Panc1 (cell line): ENCODE measurements around the gene KATNAL2. TPM values are rescaled to one million over a fixed set of nuclear protein-coding genes. Genes with fewer than 3 reads are reported as not detected.
"Not testable (repeated sequence)": the region's sequence is repeated elsewhere in the genome, so short reads cannot be mapped to it uniquely, and the experiment has no call there.

Experiments
- ATAC-seq: fragments of 200-7000 bp; cut with Tn5 transposase; 2 replicates; pipeline ENCODE4 v1.9.1; 2020; ENCODE audit warnings: mild to moderate bottlenecking, moderate library complexity
- BruUV-seq: library from RNA; stranded (reverse); fragments of 400-500 nt; replicated peaks from 2 replicates; lab custom pipeline; 2021; lab: Mats Ljungman, UMichigan
- CTCF ChIA-PET: fragments of 300-600 bp; sonication (Branson Sonifier 250); formaldehyde crosslinking; loops from one replicate; lab custom pipeline; 2022; ENCODE audit warnings: antibody characterized with exemption; lab: Charles Lee
- POLR2A ChIA-PET: fragments of 300-600 bp; sonication (Branson Sonifier 250); formaldehyde crosslinking; loops from one replicate; lab custom pipeline; 2022; ENCODE audit warnings: antibody characterized with exemption; lab: Charles Lee
- DNase-seq: peaks from one replicate; pipeline ENCODE4 v3.0.0-alpha.2; 2010; ENCODE audit warnings: low read depth, low spot score
- H3K27ac ChIP-seq: 2 replicates; pipeline ENCODE4 v1.5.1; 2011; ENCODE audit warnings: mild to moderate bottlenecking, low read length, inconsistent platforms
- H3K27me3 ChIP-seq: fragments of 200-500 bp; sonication (Bioruptor generic); 2 replicates; pipeline ENCODE4 v1.6.0; 2014; ENCODE audit warnings: low read length, inconsistent platforms; ENCODE audit not compliant: control insufficient read depth, insufficient read depth
- H3K36me3 ChIP-seq: fragments of 200-500 bp; sonication (Bioruptor generic); 2 replicates; pipeline ENCODE4 v1.5.1; 2014; ENCODE audit warnings: inconsistent platforms, mild to moderate bottlenecking, low read length, moderate library complexity; ENCODE audit not compliant: control insufficient read depth, insufficient read depth
- H3K4me1 ChIP-seq: 2 replicates; pipeline ENCODE4 v1.5.1; 2011; ENCODE audit warnings: inconsistent platforms, mild to moderate bottlenecking, low read length, moderate library complexity; ENCODE audit not compliant: control insufficient read depth, insufficient read depth
- H3K4me3 ChIP-seq, 2 experiments: 2 replicates each; pipeline ENCODE4 v1.5.1; 2011 to 2012; ENCODE audit warnings: low read depth in 2 of 2, low read length in 2 of 2, mild to moderate bottlenecking in 2 of 2, inconsistent platforms in 1 of 2, moderate library complexity in 1 of 2
- H3K9me3 ChIP-seq: fragments of 200-500 bp; sonication (Bioruptor generic); 2 replicates; pipeline ENCODE4 v1.5.1; 2014; ENCODE audit warnings: low read depth, mild to moderate bottlenecking, inconsistent platforms, low read length, moderate library complexity; ENCODE audit not compliant: control insufficient read depth, insufficient read depth
- in situ Hi-C: cut with HindIII; loops from 2 replicates; pipeline ENCODE4 v1.10.0; 2016; ENCODE audit warnings: low sequenced_read_pairs, low pct_unique_long_range_greater_than_20kb
- intact Hi-C: fragments of 100-400 bp; cut with micrococcal nuclease; formaldehyde crosslinking; loops from one replicate; pipeline ENCODE4 v1.10.0; 2022; ENCODE audit not compliant: unreplicated experiment
- total RNA-seq: library from RNA; stranded (reverse); gene quantifications from one replicate; pipeline ENCODE4 v1.2.1, GENCODE V29; 2021; ENCODE audit not compliant: unreplicated experiment

KATNAL2 gene
- total RNA-seq, 1 experiment from 2014 or later, result 2.6 TPM

DNA sequence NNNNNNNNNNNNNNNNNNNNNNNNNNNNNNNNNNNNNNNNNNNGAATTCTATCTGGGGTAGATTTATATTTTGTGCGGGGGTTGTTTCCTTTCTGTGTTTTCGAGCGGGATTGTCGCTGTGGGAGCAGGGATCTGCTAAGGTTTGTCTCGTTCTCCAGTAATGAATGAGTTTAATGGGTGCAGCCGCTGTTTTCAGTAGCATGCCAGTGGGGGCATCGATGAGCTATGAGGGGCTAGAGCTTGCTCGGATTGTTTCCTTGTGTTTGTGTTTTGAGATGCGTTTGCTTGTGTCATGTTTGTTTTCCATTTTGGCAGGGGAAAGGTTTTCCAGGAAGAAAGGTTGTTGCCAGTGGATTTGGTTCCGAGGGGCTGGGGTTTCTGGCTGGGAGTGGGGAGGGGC, 102.5 kb downstream of the KATNAL2 start:
- BruUV-seq, in situ Hi-C loops, H3K4me1 ChIP-seq, CTCF ChIA-PET, POLR2A ChIA-PET, H3K9me3 ChIP-seq, ATAC-seq, H3K36me3 ChIP-seq, H3K4me3 ChIP-seq, DNase-seq, H3K27ac ChIP-seq, intact Hi-C loops, H3K27me3 ChIP-seq: not testable (repeated sequence)

GRCh38 chr18:47020757-47021156, 103.4 kb downstream of the KATNAL2 start:
- POLR2A ChIA-PET, intact Hi-C loops, H3K9me3 ChIP-seq, CTCF ChIA-PET, H3K36me3 ChIP-seq, in situ Hi-C loops, BruUV-seq, H3K4me3 ChIP-seq, H3K27ac ChIP-seq, H3K4me1 ChIP-seq, H3K27me3 ChIP-seq, DNase-seq: not testable (repeated sequence)
- 0 out of 2 replicates have a peak, but pooled peaks have one; percentile 11 for ATAC-seq

DNA sequence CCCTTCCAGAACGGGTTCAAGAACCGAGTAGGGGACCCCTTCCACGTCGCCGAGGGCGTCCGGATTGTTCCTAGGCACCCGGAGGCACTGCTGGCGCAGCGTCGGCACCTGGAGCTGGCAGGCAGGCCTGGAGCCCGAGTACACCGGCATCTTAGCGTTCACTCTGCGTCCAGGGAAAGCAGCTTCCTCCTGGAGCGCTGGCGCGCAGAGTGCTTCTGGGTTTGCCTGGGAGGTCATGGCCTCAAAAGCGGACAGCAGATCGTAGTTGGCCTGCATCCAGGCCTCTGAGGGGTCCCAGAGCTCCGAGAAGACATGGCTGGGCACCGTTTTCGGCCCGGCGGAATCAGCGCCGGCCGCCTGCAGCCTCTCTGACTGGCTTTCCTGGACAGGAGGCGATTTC, 105.4 kb downstream of the KATNAL2 start:
- H3K36me3 ChIP-seq, intact Hi-C loops, CTCF ChIA-PET, DNase-seq, H3K27ac ChIP-seq, H3K27me3 ChIP-seq, BruUV-seq, H3K4me3 ChIP-seq, H3K9me3 ChIP-seq, H3K4me1 ChIP-seq, POLR2A ChIA-PET, ATAC-seq, in situ Hi-C loops: not testable (repeated sequence)

- intact Hi-C loops, H3K9me3 ChIP-seq, H3K27me3 ChIP-seq, H3K27ac ChIP-seq, DNase-seq, CTCF ChIA-PET, POLR2A ChIA-PET, H3K4me3 ChIP-seq, BruUV-seq, in situ Hi-C loops, H3K4me1 ChIP-seq, H3K36me3 ChIP-seq: not testable (repeated sequence)
- ATAC-seq, result 0 out of 2 replicates have a peak, but pooled peaks have one; percentile 8
These were observed 106.5 kb downstream of the KATNAL2 start for GRCh38 chr18:47023769-47024465.

- H3K36me3 ChIP-seq, DNase-seq, H3K4me3 ChIP-seq, H3K4me1 ChIP-seq, H3K9me3 ChIP-seq, CTCF ChIA-PET, H3K27me3 ChIP-seq, H3K27ac ChIP-seq, intact Hi-C loops, POLR2A ChIA-PET, in situ Hi-C loops: not testable (repeated sequence)
- TSS peak; percentile 68 for BruUV-seq
- ATAC-seq, result peak; percentile 20; the same call in 1 of the 2 replicates
These were observed 108.3 kb downstream of the KATNAL2 start for GRCh38 chr18:47025557-47026174.

DNA sequence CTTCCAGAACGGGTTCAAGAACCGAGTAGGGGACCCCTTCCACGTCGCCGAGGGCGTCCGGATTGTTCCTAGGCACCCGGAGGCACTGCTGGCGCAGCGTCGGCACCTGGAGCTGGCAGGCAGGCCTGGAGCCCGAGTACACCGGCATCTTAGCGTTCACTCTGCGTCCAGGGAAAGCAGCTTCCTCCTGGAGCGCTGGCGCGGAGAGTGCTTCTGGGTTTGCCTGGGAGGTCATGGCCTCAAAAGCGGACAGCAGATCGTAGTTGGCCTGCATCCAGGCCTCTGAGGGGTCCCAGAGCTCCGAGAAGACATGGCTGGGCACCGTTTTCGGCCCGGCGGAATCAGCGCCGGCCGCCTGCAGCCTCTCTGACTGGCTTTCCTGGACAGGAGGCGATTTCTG, 111.3 kb downstream of the KATNAL2 start:
- BruUV-seq, in situ Hi-C loops, intact Hi-C loops, H3K9me3 ChIP-seq, H3K4me3 ChIP-seq, POLR2A ChIA-PET, H3K27me3 ChIP-seq, DNase-seq, CTCF ChIA-PET, H3K36me3 ChIP-seq, ATAC-seq, H3K27ac ChIP-seq, H3K4me1 ChIP-seq: not testable (repeated sequence)

GRCh38 chr18:47029684-47030353, 112.4 kb downstream of the KATNAL2 start:
- BruUV-seq, H3K27ac ChIP-seq, in situ Hi-C loops, POLR2A ChIA-PET, H3K9me3 ChIP-seq, H3K27me3 ChIP-seq, H3K4me3 ChIP-seq, H3K4me1 ChIP-seq, H3K36me3 ChIP-seq, CTCF ChIA-PET, intact Hi-C loops, DNase-seq: not testable (repeated sequence)
- ATAC-seq, result peak; percentile 19; the same call in 1 of the 2 replicates
